ENCODE data around the gene SLC8A2.
"Not testable (repeated sequence)": the region's sequence is repeated elsewhere in the genome, so short reads cannot be mapped to it uniquely, and the experiment has no call there.

SLC8A2 gene

GRCh38 chr19:47486900-47487299 is 15.2 kb upstream of the SLC8A2 start:
- DNase-seq: no peak

GRCh38 chr19:47486220-47486619 is 14.5 kb upstream of the SLC8A2 start:
- not testable (repeated sequence) for DNase-seq

- DNase-seq: no peak
Observed at GRCh38 chr19:47485210-47485609, 13.5 kb upstream of the SLC8A2 start.

GRCh38 chr19:47483800-47484690 is 12.4 kb upstream of the SLC8A2 start, which contains the start of gene KPTN:
KPTN (minus strand) TSS chr19:47484219; CDS start chr19:47484160, 59 bp downstream.
- DNase-seq: peak; percentile 89

GRCh38 chr19:47483200-47483599 is 11.5 kb upstream of the SLC8A2 start:
- DNase-seq: no peak

GRCh38 chr19:47481460-47482052 is 9.9 kb upstream of the SLC8A2 start:
- DNase-seq: no peak

GRCh38 chr19:47480658-47481057 is 9.0 kb upstream of the SLC8A2 start:
- no peak for DNase-seq

DNA sequence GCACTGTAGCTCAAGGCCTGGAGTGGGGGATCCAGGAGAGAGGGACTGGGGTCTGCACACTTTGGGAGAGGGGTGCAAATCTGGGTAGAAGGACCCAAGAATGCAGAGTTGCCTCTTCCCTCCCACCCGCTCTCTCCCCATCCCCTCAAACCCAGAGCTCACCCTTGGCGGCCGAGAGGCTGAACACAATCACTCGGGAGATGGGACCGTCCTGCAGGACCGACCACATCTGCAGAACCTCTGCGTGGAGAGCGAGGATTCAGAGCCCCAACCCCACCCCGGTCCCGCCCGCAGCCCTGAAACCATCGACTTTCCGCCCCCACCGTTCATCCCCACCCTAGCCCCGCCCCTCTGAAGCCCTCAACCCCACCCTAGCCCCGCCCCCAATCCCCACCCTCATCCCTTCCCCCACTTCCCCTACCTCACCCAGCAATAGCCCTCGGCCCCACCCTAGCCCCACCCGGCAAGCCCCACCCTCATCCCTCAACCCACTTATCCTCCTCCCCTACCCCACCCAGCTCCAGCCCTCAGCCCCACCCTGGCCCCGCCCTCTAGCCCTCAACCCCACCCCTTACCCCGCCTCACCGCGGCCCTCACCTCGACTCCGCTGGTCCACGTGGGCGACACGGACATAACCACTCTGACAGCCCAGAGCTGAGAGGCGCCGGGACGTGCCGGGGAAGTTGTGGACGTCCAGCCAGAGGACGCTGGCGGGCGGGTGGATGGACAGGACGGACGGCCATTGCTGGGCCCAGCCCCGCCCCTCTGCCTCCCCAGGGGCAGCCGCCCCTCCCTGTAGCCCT is 8.2 kb upstream of the SLC8A2 start:
- no peak for DNase-seq

DNA sequence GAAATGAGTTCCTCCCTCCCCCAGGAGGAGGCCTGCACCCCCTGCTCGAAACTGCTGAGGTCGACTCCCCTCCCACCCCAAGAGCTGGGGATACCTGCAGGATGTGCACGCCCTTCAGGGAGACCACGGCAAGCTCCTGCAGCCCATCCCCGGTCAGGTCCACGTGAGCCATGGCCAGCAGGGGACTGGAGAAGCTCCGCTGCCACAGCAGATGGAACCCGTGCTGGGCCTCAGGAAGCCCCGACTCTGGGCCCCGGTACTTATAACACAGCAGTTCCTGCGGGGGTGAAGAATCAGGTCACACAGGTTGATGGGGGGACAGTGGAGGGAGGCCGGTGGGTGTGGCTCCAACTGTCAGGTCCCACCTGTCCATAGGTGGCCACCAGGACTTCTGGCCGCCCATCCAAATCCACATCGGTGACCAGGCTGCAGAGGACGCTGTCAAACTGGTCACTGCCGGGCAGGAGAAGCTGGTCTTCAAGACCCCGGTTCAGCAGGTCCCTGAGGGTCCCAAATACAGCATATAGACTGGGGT is 4.8 kb upstream of the SLC8A2 start:
- no peak for DNase-seq

- no peak for DNase-seq
Observed at GRCh38 chr19:47475465-47475864, 3.8 kb upstream of the SLC8A2 start.

DNA sequence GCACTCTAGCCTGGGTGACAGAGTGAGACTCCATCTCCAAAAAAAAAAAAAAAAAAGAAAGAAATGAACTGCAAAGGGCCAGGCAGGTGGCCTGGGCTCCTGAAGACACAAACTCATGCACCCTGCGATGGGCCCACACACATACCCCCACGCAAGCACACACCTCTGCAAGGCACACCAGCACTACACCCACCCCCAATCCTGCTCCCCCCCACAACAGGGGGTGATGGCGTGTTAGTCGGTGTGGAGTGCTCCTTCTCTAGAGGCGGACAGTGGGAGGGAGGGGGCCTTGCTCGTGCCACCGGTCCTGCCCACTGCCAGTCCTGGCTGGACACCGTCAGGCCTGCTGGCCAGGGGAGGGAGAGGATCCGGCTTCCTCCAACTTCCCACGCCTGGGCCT is 1.6 kb upstream of the SLC8A2 start:
- no peak for DNase-seq

- DNase-seq: no peak
Observed at GRCh38 chr19:47471381-47471732, 336 bp downstream of the SLC8A2 start.

- DNase-seq: no peak
Observed at GRCh38 chr19:47470447-47471195, 1.1 kb downstream of the SLC8A2 start.

DNA sequence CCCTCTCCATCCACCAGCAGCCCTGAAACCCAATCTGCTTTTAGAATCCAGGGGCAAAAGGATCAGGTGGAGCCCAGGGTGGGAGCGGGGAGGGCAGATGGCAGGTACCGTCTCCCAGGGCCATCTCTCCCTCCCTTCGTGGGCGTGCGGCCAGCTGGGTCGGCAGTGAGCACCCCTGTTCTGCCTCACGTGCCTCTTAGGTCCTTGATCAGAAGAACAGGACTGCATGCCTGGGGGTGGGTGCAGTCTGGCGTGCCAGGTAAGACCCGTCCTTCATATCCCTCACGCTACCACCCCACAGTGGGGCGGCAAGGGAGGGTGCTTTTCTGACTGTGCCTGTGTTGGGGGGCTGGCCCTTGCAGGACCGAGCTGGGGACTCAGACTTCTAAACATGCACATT is 2.0 kb downstream of the SLC8A2 start:
- no peak for DNase-seq

DNA sequence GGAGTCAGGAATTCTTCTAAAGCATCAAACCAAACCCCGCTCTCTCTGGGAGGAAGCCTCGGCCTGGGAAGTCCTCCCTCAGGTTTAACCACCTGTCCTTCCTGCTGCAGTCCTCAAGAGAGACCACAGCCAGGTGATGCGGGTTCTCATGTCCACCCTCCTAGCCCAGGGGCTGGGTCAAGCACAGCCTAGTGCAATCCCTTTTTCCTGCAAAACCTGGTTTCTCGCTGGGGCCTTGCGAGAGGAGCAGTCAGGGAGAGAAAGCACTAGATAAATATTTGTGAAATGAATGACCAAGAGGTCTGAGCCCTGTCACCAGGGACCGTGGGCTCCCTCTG is 2.4 kb downstream of the SLC8A2 start:
- DNase-seq: no peak

- no peak for DNase-seq
Observed at GRCh38 chr19:47467914-47468313, 3.8 kb downstream of the SLC8A2 start.

DNA sequence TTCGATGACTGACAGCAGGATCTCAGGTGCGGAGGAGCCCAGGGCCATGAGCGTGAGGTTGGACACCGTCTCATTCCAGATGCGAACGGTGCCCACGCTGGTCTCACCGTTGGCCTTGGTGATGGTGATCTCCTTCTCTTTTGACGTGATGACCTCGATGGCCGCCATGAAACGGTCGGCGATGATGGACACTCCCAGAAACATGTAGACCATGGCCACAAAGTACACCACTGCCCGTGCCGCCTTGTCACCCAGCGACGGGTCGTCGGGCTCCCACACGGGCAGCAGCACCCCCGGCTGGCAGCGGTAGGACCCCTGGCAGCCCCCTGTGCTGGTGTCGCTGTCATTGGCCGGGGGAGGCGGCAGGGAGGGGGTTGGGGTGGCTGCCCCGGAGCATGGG is 5.7 kb downstream of the SLC8A2 start:
- no peak for DNase-seq

DNA sequence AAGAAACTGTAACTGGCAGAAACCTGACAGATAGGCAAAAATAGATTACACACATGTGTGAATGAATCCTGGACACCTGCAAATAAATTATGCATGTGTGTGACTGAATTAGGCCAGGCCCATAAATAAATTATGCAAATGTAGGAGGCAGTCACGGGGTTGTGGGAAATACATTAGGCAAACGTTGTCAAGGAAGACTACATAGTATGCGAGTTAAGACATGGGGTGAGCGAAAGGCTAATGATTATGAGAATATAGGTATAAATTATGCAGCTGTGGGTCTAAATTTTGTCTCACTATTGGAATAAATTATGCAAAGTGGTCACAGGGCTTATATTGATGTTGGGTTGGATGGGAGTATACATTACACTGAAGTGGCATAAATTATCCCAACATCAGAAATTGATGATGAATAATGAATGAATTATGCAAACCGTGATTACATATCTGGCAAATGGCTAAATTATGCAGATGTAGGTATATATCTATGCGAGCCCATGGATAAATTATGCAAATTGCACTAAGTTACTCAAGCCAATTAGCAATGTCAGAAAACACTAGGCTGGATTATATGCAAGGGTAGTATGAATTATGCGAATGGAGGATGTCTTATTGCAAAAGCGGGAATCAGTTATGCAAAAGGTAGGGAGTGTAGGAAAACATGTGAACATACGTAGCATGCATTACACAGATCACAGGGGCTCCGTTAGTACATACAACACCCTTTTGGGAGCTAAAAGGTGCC is 6.8 kb downstream of the SLC8A2 start:
- DNase-seq: no peak

DNA sequence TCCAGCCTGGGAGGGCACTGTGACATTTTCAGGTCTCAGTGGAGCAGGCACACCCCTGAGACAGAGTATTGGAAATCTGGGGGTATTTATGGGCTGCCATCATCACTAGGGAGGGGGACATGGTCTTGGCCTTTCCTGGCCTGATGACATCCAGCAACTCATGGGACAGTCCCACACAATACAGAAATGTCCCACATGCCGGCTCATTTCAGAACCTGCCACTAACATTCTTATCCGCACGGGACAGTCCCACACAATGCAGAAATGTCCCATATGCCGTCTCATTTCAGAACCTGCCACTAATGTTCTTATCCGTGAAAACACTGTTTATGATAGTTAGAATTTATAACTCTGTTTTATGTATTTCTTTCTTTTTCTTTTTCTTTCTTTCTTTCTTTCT is 9.8 kb downstream of the SLC8A2 start:
- no peak for DNase-seq

DNA sequence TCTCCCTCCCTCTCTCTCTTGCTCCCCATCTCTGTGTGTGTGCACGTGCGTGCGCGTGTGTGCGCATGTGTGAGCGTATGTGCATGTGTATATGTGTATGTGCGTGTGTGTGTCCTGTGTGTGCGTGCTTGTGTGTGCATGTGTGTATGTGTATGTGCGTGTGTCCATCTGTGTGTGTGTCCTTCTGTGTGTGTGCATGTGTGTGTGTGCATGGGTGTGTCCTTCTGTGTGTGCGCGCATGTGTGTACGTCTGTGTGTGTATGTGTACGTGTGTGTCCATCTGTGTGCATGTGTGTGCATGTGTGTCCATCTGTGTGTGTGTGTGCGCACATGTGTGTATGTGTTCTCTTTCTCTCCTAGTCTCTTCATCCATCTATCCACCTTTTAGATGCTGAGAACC is 12.2 kb downstream of the SLC8A2 start:
- no peak for DNase-seq

GRCh38 chr19:47458672-47459071 is 13.0 kb downstream of the SLC8A2 start:
- no peak for DNase-seq

Data from midbrain (tissue), 1 donor.